ENCODE results near the gene TNKS2. TPM values are rescaled to one million over a fixed set of nuclear protein-coding genes. Genes with fewer than 3 reads are reported as not detected.
"Not testable (repeated sequence)": the region's sequence is repeated elsewhere in the genome, so short reads cannot be mapped to it uniquely, and the experiment has no call there.

TNKS2 gene
- total RNA-seq, 1 donor from 2014 or later, result 61.3 TPM

- no peak for DNase-seq
These were observed 77.6 kb downstream of the TNKS2 start for GRCh38 chr10:91875779-91876178.

- no peak for DNase-seq
These were observed 81.4 kb downstream of the TNKS2 start for GRCh38 chr10:91879515-91880170.

- DNase-seq, result no peak
These were observed 82.1 kb downstream of the TNKS2 start for GRCh38 chr10:91880310-91880709.

- DNase-seq, result peak; percentile 53
These were observed 85.6 kb downstream of the TNKS2 start for GRCh38 chr10:91883549-91884444.

GRCh38 chr10:91884536-91884935 is 86.3 kb downstream of the TNKS2 start:
- DNase-seq, result no peak

GRCh38 chr10:91885362-91886079 is 87.3 kb downstream of the TNKS2 start:
- no peak for DNase-seq

- no peak for DNase-seq
These were observed 88.7 kb downstream of the TNKS2 start for GRCh38 chr10:91886954-91887271.

- DNase-seq, result no peak
These were observed 89.2 kb downstream of the TNKS2 start for GRCh38 chr10:91887272-91888076.

GRCh38 chr10:91891125-91892001 is 93.1 kb downstream of the TNKS2 start:
- no peak for DNase-seq

DNA sequence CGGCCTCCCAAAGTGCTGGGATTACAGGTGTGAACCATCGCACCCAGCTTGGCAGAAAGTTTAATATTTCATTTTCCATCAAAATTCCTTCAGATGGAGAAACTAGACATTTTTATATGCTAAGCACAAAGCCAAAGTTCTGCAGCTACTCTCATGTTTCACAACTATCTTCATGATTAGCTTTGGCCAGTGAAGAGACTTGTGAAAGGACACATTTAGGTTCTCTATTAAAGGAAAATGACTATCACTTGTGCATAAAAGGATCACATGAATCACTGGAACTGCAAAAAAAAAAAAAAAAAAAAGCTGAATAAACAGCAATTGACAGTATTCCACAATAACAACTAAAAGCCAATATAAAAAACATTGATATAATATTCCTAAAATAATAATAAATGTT is 94.8 kb downstream of the TNKS2 start:
- no peak for DNase-seq

- DNase-seq, result not testable (repeated sequence)
These were observed 96.0 kb downstream of the TNKS2 start for GRCh38 chr10:91894261-91894685.

DNA sequence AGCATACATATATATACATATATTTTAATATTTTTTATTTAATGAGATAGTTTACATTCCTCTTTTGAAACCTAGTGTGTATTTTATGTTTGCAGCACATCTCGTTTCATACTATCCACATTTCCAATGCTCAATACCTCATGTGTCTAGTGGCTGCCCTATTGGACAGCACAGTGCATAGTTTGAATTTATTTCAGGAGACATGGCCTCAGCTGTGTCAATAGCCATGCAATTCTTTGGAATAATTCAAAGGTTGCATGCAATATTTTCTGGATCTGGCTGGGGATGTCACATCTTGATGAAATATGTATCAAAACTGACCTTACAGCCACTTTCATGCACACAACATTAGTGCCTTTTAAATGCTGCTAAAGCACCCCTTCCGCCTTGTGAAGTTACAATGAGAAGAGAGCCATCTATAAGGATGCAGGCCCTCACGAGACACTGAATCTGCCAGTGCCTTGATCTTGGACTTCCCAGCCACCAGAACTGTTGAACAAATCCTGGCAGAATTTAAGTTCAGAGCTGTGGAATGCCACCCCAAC is 98.1 kb downstream of the TNKS2 start:
- DNase-seq, result no peak

GRCh38 chr10:91897421-91897820 is 99.2 kb downstream of the TNKS2 start:
- DNase-seq, result no peak

DNA sequence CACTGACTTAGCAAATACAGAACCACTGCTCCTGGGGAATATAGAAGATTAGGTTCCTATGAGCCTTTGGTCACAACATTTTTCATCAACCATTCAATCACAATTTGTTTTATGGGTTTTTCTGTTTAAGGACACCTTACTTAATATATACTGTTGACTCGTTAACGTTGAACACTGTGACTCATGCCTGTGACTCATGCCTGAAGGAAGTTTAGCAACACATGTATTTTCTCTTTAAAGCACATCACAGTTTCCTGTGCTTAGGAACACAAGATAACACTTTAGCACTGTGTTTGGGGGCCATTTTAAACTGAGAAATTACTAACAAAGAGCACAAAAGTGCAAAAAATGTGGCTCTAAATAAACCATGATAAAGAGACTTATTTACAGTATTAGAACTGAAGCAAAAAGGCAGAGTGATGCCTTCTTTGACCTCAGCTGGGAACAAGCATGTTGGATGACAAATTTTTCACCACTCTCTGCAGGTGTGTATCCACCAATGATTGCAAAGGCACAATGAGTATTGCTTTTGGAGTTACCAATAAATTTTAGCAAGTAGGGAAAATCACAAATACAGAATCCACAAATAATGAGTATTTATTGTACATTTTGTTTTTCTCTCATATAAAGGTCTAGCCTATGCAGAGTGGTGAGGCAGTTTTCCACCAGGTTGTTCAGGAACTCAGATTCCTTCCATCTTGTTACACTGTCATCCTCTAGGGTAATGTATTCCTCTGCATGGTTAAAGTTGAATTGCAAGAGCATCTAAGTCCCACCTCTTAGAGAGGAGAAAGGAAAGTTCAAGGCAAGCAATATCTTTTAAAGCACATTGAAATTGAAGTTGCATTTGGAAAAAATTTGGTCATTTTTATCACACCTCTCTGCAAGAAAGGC is 103.8 kb downstream of the TNKS2 start:
- no peak for DNase-seq

DNA sequence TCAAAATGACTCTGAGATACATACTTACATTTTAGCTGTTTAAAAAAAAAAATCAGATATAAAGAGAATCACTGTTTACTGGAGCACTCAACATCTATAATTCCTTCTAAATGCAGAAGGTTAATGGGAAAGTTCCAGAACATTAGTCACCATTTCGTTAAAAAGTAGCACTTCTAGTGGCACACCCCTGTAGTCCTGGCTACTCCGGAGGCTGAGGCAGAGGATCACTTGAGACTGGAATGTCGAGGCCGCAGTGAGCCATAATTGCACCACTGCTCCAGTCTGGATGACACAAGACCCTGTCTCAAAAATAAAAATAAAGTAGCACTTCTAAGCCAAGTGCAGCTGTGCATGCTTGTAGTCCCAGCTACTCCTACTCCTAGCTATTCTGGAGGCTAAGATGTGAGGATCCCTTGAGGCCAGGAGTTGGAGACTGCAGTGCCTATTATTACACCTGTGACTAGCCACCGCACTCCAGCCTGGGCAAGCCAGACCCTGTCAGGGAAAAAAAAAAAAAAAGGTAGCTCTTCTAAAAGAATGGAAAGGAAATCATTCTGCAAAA is 108.9 kb downstream of the TNKS2 start:
- DNase-seq, result no peak

GRCh38 chr10:91907914-91908336 is 109.7 kb downstream of the TNKS2 start:
- no peak for DNase-seq

GRCh38 chr10:91908337-91909116 is 110.3 kb downstream of the TNKS2 start:
- DNase-seq, result peak; percentile 84

- DNase-seq, result peak; percentile 61
These were observed 111.0 kb downstream of the TNKS2 start, which contains the start of gene FGFBP3 for GRCh38 chr10:91909117-91909677. Gene FGFBP3 (minus strand): TSS chr10:91909486. CDS start chr10:91908969, 517 bp downstream.
